Measurements from ENCODE around the gene UBR7.
"Not testable (repeated sequence)": the region's sequence is repeated elsewhere in the genome, so short reads cannot be mapped to it uniquely, and the experiment has no call there.

- TF ChIP-seq CTCF, POLR2A (IDR thresholded peaks at IDR 0.05): not testable (repeated sequence)
Observed at GRCh38 chr14:93170141-93170540, 36.9 kb upstream of the UBR7 start.
